ENCODE results near the gene SLC45A2.

Gene SLC45A2

DNA sequence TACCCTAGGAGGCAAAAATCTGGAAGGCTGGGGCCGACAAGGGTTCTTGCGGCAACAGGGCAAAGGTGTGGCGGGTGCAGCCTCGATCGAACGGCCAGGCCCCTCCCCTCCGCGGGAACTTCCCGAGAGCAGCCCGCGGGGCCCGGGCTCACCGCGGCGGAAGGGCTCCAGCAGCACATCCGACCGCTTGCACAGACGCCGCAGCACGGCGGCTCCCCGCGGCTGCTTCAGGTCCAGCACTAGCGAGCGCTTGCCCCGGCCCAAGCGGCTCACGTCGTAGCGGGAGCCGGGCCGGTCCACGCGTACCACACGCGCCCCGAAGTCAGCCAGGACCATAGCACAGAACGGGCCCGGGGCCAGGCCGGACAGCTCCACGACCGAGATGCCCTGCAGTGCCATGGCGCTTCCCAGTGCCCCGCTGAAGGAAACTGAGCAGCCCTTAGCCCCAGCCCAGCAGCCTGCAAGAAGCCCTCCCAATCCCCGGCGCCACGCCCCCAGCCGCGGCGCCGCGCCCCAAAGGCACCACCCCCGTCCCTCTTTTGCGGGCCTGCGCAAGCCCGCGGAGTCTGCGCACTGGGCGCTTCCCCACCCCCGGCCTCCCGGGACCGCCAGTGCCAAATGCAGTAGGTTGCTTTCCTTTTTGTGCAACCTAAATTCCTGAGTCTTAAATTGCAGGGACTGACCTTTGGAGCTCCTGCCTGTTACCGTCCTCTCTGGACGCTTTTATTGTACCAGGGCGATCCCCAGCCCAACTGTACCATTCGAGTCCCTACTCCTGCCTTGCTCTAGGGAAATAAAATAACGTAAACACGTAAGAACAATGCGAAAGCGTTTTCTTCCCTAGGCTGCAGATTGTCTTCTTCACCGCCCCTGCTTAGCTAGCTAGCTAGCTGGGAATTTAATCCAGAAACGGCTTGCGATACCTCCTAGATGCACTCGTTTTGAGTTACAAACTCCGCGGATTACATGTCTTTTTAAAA, 23.4 kb upstream of the SLC45A2 start, which contains the start of gene AMACR:
Gene AMACR, minus strand, starts transcription at position 430 of the 980 bp plus-strand sequence. Its CDS starts 31 bp downstream, at position 399.
- peak; percentile 83 to 85 for DNase-seq (ENCODE audit: low read depth in 2 of 2)

DNA sequence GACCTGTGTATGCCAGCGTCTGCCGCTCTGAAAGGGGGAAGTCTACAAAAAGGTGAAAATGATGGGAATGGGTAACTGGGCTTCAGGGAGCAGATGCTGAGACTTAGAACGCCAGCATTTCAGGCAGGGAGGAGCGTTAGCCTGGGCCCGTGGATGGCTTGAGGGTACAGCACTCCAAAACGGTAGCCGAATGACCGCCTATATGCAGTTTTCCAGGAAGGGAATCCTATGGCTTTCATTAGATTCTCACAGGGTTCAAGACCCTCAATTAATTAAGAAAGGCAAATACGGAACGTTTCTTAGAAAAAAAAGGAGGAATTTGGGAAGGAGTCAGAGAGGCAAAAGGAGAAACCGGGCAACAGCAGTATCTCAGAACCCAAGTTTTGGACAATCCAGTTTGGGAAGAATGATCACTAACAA, 22.7 kb upstream of the SLC45A2 start:
- no peak for DNase-seq (ENCODE audit: low read depth in 2 of 2)

DNA sequence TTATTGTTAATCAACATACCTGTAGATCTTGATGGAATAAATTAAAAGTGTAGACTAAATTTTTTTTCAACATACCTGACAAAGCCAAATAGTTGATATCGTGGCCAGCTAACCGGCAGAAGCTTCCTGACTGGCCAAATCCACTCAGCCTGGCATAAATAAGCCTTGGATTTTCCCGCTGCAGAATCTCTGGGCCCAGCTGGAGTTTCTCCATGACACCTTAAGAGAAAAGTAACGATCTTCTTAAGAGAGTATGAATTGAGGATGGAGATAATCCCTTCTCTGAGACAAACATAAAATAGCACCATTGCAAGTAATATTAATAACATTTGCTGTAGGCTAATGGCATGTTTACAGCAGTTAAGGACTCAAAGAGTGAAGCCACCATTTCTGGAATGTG, 21.2 kb upstream of the SLC45A2 start:
- no peak for DNase-seq (ENCODE audit: low read depth in 2 of 2)

DNA sequence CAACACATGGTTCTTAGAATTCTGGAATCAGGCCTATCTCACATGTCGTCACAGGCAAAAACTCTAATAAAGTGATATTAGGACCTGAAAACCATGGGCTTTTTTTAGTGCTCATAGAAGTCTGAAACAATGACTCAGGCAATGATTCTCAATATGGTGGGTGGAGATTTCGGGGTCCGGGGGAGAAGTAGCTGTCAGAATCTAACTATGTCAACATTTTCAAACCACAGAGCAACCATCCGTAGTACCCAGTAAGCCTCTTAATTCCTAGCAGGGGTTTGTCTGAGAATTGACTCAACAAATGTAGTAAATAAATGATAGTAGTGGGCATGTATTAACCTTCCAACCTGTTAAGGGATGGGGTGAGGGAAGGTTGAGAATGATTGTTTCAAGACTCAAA, 20.7 kb upstream of the SLC45A2 start:
- DNase-seq (ENCODE audit: low read depth in 2 of 2) = no peak

DNA sequence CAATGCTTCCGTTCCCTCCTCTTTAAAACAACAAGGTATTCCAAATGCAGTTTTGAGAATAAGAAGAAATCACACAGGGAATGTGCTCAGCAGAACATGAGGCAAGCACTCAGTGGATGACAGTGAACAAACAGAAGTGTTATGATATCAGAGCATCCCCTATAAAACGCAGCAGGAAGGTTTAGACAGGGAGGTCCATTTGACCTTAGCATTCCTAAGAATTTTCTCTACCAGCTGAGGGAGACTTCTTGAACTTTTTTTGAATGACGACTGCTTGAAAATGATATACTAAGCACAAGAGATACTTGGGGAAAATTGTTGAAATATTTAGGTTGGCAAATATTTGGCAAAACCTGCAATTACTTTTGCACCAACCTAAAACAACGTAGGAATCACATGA, 19.4 kb upstream of the SLC45A2 start:
- DNase-seq (ENCODE audit: low read depth in 2 of 2) = no peak

DNA sequence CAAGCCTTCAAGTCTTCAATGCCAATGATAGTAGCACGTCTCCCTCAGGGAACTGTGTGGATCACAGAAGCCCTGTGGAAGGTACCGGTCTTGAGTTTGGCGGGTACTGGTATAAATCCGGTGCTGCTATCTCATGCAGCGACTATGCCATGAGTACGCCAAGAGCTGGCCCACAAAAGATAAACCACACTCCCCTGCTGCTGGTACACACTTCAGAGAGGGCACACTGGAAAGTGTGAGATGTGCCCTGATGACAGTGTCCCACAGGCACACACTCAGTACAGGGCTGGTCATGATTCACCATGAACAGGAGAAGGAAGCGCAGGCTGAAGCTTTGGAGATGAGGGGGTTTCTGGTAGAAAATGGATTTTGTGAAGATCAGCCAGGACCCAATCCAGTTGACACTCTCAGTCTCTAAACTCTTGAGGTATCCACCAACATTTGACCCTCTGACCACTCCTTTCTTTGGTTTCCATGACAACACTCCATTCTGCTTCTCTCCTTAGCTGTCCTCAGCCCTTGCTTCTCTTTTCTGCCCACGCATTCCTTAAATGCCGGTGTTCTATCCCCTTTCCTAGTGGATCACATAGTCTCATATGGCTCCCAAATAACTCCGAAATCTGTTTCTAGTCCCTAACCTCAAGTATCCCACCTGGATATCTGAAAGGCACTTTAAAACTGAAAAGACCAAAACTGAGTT, 18.3 kb upstream of the SLC45A2 start:
- DNase-seq (ENCODE audit: low read depth in 2 of 2) = no peak

DNA sequence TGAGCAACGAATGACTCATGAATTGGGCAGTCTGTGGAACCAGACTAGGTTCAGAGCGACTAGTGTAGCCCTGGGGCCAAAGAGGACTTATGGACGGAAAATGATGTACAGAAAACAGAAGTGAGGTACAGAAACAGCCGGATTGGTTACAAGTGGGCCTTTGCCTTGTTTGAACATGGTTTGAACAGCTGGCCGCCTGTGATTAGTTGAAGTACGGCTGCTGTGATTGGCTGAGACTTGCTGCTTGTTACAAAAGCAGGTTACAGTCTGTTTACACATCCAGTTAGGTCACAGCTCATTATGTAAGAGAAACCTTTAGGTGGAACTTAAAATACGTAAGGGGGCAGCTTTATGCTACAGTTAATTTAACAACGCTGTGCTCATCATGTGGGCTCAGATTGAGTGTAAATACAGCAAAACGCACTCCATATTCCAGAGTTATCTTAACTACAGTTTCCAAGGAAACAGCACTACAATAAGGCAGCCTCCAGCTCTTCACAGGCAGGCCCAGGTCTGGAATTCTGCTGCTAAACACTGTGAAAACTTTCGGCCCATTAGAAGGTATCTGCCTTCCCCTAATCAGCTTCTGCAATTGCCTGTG, 16.8 kb upstream of the SLC45A2 start:
- DNase-seq (ENCODE audit: low read depth in 2 of 2) = no peak

DNA sequence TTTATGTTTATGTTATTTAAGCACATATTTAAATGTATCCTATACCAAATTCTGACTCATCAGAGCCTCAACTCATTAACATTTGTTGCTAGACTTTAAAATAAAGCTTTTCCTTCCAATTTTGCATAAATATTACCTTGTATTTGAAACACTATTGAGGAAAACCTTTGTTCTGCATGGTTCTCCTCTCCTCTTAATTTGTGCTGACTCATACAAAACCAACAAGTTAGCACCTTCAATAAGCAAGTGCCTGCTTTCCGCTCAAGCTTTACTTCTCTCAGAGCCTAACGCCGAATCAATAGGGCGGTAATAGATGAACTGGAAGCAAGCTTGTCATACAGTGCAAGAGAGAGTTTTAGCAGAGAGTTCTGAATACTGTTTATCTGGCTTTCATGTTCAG, 15.5 kb upstream of the SLC45A2 start:
- no peak for DNase-seq (ENCODE audit: low read depth in 2 of 2)

DNA sequence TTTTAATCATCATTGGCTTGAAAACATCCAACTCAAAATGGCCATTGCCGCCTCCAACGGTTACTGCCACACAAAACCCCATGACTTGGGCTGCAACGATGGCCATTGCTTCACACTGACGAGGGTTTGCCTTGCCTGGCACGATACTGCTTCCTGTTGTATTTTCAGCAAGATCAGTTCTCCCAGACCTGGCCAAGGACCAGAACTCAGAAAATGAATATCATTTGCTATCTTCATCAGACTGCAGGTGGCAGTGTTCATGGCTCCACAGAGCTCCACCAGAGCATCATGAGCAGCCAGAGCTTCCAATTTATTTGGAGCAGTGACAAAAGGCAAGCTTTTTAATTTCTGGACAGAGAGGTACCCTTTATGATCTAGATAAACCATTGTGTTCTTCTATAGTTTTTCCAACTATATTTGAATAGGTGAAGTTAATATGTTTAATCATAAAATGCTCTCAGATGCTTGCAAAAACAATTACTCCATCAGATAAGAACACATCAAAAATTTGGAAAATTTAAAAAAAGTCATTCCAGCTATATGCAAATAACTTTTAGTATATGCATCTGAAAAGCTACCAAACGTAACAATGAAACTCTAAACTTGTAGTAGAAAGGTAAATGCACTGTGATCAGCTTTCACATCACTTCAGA, 13.0 kb upstream of the SLC45A2 start:
- DNase-seq (ENCODE audit: low read depth in 2 of 2) = no peak

DNA sequence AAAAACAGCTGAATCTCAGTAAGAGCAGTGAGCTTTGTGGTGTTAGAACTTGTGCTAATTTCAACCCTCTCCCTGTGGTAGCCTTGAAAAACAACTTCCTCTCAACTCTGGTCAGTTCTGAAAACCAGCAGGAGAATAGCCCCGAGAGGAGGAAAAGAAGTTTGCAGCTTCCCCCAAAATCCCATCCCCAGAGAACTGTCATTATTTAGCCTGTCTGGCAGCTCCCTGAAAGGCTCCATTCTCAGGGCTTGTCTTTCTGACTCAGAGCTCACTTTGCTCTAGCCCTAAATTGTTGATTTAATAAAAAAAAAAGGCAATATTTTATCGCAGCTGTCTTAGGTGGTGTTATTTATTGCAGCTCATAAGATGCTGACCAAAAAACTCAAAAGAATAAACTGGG, 11.4 kb upstream of the SLC45A2 start:
- no peak for DNase-seq (ENCODE audit: low read depth in 2 of 2)

DNA sequence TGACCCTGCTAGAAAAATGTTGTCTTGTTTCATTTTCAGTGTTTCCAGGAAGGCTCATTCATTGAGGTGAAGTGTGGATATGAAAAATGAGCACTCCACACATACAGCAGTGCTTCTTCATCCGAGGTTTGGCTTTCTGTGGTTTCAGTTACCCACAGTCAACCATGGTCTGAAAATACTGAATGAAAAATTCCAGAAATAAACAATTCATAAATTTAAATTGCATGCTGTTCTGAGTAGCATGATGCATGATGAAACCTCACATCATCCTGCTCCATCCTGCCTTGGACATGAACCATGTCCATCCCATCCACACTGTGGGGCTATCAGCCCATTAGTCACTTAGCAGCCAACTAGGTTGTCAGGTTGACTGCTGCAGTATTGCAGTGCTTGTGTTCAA, 10.4 kb upstream of the SLC45A2 start:
- no peak for DNase-seq (ENCODE audit: low read depth in 2 of 2)

DNA sequence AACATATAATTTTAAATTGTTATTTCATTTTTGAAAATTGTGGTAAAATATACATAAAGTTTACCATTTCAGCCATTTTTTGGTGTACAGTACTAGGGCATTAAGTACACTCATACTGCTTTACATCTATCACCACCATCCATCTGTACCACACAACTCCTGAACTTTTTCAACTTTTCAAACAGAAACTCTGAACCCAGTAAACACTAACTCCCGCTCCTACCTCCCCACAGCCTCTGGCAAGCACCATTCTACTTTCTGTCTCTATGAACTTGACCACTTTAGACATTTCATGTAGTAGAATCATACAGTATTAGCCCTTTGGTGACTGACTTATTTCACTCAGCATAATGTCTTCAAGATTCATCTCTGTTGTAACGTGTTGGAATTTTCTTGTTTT, 8.4 kb upstream of the SLC45A2 start:
- no peak for DNase-seq (ENCODE audit: low read depth in 2 of 2)

DNA sequence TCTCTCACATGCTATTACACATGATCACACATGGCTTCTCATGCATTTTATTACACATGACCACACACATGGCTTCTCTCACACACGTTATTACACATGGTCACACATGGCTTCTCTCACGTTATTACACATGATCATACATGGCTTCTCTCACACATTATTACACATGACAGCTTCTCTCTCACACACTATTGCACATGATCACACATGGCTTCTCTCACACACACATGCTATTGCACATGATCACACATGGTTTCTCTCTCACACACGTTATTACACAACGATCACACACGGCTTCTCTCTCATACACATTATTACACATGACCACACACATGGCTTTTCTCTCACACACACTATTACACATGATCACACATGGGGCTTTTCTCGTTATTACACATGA, 954 bp upstream of the SLC45A2 start:
- no peak for DNase-seq (ENCODE audit: low read depth in 2 of 2)

DNA sequence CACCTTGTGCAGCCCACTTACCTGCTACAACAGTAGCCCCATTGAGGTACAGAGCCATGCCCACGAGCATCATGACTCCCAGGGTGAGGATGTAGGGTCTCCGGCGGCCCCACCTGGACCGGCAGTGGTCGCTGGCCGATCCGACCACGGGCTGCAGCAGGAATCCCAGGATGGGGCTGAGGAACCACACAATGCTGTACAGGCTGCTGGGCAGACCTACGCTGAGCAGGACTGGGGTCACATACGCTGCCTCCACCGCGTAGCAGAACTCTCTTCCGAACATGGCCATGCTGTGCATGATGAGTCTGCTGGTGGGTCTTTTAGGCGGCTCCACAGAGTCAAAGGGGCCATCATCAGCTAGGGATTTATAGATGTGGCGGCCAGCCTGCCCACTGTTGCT, 315 bp downstream of the SLC45A2 start:
- no peak for DNase-seq (ENCODE audit: low read depth in 2 of 2)

DNA sequence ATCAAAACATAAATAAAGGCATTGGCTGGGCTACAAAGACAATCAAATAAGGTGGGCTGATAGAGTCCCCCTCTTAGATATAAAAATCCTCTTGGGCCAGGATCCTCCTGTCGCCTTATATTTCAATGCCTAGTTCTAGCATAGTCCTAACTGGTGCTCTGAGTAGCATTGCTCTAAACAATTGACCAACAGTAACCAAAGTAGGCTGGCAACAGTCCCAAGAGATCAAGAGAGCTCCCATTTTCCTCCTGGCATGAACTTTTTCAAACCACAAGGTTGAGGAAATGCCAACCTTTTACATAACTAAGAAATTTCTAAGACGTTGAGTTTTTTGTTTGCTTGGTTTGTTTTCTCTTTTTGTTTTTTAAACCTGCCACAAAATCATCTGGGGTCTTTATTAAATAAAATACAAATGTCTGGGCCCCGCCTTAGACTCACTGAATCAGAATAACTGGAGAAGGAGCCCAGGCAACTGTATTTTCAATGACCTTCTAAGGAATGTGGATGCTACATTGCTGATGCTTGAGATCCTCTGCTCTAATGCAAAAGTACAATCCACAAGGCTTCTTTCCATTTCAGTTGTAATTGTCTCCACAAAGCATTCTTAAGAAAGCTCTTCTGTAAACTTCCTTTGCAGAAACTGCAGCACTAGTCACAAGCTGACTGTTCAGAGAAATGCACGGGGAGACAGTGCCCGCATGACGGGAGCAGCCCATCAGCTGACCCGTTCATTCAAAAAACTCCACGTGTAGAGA, 2.9 kb downstream of the SLC45A2 start:
- DNase-seq (ENCODE audit: low read depth in 2 of 2) = no peak

DNA sequence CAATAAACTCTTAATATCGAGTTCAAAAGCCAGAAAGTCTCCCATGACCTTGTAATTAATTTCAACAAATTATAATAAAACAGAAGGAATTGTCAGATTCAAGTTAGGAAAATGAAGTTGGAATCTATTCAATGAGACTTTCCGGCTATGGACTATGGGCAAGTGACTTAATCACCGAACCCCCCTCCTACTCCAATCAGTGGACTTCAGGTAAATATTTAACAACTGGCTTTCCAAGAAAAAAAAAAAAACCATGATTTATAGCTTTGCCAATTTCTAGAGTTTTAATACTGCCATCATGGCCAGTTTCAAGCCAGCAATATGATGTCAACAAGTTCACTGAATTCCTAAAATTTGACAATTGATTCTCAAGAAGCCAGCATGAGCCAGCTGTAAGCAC, 4.5 kb downstream of the SLC45A2 start:
- no peak for DNase-seq (ENCODE audit: low read depth in 2 of 2)

DNA sequence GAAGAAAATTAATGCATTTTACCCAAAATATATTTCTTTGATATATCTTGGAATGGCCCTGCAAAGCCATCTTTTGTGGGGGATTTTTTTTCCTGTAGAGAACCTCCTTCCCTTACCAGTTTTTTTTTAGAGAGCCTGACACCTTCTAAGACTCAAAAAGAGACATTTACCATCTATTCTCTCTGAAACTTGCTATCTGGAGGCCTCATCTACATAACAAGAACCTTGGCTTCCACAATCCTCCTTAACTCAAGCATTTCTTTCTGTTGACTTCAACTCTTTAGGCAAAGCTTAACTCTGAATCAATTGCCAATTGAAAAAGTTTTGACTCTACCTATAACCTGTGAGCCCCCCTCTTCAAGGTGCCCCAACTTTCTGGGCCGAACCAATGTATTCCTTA, 6.2 kb downstream of the SLC45A2 start:
- no peak for DNase-seq (ENCODE audit: low read depth in 2 of 2)

DNA sequence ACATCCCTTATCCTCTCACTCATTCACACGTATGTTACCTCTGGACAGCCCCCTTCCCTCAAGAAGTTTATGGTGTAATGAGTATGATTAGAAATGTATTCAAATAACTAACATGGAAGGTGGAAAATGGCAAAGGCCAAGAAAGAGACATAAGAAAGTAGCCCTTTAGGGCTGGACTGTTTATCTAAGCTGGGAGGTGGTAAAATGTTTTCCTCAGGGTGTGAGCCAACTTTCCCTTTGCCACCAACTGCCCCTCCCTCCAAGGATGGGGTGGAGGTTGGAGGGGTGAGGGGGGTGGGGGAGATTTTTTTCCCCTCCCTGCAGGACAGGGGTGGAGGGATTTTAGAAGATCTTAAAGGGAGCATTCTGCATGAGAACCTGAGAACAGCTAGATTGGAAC, 8.2 kb downstream of the SLC45A2 start:
- DNase-seq (ENCODE audit: low read depth in 2 of 2) = no peak

DNA sequence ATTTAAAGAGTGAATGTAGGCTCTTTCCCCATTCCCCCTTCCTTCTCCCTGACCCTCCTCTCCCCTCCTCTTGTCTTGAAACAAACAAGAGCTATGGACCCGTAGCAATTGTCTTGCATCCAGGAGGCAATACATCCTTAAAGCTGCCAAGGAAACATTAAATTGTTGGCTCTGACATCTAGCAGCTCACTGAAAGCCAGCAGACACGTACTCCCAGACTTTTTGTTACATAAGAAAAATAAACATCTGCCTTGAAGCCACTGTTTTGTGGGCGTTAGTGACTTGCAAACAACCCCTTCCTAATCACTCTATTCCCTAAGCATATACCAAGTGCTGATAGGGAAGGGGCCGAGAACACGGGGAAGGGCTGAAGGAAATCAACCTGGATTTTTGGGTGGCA, 8.6 kb downstream of the SLC45A2 start:
- no peak for DNase-seq (ENCODE audit: low read depth in 2 of 2)

DNA sequence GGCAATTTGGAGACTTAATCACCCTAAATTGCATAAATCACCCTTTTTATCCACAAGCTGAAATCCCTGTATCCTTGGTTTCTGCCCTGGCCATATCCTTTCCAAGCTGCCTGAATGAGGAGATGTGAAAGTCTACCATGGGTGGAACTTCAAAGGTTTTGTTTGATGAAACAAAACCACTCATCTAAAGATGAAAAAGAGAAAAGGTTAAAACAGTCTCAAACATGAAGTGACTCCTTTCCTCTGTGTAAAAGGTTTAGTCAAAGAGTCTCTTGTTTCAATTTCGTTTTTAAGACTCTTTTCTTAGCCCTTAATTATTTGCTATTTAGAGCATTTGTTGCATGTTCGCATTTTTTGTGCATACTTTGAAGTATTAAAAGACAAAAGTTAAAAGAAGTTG, 11.2 kb downstream of the SLC45A2 start:
- DNase-seq (ENCODE audit: low read depth in 2 of 2) = no peak
